Subcutaneous adipose tissue (tissue), 4 donors: Measurements from ENCODE around the gene SETD5. TPM values are rescaled to one million over a fixed set of nuclear protein-coding genes. Genes with fewer than 3 reads are reported as not detected.

Source experiments
- total RNA-seq, 4 donors: library from RNA; depleted of rRNA; stranded (reverse); fragments of >200 nt; gene quantifications; one replicate each; pipeline ENCODE4 v1.1.0, GENCODE V29; 2016
- TF ChIP-seq, protein P1 (sequence below): fragments of 450-650 bp; IDR thresholded peaks from one replicate; pipeline ENCODE4 v1.5.1; 2016; ENCODE audit warnings: low read depth, mild to moderate bottlenecking, control low read depth, antibody characterized with exemption, moderate library complexity

Gene SETD5
- total RNA-seq, 4 donors from 2014 or later: 73.5 to 211 (median 91.7) TPM

DNA sequence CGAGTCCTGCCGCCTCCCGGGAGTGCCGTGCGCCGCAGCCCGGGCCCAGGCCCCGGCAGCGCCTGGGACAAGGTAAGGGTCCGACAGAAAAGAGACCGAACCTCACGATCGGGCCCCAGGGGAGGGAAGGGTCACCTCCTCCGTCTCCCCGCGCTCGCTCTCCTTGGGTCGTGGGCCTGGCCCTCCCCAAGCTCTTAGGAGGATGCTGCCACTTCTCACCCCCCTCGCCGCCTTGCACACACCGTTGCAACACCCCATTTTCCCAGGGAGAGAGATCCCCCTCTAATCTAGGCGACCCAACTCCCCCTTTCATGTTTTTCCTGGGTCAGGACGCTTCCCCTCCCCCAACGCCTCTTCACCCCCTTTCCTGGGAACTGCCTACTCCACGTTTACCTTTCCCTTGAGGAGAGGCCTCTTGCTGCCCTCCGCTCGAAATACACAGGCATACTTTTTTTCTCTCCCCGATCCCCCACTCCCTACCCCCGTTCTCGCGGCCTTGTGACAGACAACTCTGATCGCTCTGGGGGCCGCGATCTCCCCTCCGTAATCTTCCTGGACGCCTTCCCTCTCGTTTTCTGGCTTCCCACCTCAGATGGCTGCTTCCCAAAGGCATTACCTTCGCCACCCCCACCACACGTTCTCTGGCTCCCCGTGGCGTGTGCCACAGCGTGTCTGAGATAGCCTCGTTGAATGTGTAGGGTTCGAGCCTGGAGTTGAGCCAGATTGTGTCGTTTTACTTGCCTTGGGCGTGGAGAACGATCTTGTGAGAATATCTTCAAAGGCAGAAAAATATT is 688 bp downstream of the SETD5 start:
- TF ChIP-seq, protein P1, sequence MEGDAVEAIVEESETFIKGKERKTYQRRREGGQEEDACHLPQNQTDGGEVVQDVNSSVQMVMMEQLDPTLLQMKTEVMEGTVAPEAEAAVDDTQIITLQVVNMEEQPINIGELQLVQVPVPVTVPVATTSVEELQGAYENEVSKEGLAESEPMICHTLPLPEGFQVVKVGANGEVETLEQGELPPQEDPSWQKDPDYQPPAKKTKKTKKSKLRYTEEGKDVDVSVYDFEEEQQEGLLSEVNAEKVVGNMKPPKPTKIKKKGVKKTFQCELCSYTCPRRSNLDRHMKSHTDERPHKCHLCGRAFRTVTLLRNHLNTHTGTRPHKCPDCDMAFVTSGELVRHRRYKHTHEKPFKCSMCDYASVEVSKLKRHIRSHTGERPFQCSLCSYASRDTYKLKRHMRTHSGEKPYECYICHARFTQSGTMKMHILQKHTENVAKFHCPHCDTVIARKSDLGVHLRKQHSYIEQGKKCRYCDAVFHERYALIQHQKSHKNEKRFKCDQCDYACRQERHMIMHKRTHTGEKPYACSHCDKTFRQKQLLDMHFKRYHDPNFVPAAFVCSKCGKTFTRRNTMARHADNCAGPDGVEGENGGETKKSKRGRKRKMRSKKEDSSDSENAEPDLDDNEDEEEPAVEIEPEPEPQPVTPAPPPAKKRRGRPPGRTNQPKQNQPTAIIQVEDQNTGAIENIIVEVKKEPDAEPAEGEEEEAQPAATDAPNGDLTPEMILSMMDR: no peak

DNA sequence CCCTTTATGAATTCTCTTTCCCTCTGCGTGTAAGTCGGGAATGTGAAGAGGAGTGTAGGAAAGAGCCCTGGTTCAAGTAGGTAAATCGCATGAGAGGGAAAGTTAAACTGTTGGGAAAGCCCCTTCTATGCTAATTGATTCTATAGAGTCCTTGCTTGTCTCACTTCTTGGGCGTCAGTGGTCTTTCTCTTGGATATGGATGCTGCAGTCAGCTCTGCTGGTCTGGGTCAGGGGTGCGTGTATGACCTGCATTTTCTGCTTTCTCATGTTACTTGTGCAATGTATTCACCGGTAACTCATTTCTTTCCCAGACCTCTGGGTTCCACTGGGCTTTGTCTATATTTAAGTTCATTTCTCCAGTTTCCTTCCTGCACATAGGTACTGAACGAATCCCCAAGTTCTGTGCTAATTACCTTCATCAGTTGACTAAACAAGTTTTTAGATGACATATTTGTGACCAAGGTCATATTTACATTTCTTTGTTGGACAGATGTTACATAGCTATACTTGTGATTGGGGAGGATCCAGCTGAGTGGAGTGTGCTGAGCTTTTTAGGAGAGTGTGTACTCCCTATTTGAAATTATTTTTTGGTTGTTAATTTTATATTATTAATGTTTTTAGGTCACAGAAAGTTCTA is 1.4 kb downstream of the SETD5 start:
- TF ChIP-seq, protein P1: no peak

DNA sequence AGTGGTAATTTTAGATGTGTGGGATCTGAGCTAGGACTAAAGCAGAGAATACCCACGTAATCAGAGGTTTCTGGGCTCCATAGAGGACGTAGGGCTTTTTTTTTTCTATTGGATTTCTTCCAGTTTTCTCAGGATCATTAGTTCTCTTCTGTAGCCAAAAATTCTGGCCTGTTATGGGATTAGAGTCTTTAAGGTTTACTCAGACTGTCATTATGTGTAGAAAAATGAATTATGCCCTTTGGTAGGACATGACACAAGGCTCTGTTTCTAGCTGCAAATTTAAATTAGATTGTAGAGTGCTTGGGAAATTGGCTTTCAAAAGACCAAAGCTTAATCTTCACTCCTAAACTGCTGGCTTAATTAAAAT is 1.9 kb downstream of the SETD5 start:
- TF ChIP-seq, protein P1: no peak

- TF ChIP-seq, protein P1: no peak
Measured at GRCh38 chr3:9399746-9400145, 2.3 kb downstream of the SETD5 start.

- TF ChIP-seq, protein P1: no peak
Measured at GRCh38 chr3:9400616-9401015, 3.2 kb downstream of the SETD5 start.

- TF ChIP-seq, protein P1: no peak
Measured at GRCh38 chr3:9401986-9402385, 4.6 kb downstream of the SETD5 start.

GRCh38 chr3:9402410-9403228 is 5.2 kb downstream of the SETD5 start:
- TF ChIP-seq, protein P1: no peak
